SK-N-SH treated with all-trans-retinoic acid at 6 μM for 48 hours (cell line): ENCODE measurements around the gene CDPF1.

Experiments
- ATAC-seq: fragments of 200-7000 bp; cut with Tn5 transposase; 3 replicates; pipeline ENCODE4 v1.9.1; 2020; ENCODE audit warnings: mild to moderate bottlenecking, moderate library complexity
- ARNTL ChIP-seq: fragments of 450-650 bp; formaldehyde crosslinking; IDR thresholded peaks from 2 replicates; pipeline ENCODE4 v1.5.0; 2020; ENCODE audit warnings: low read depth, mild to moderate bottlenecking, moderate library complexity, borderline replicate concordance
- BACH2 ChIP-seq: fragments of 250-450 bp; sonication (Bioruptor Pico); IDR thresholded peaks from 2 replicates; pipeline ENCODE4 v1.9.0; 2021; ENCODE audit warnings: mild to moderate bottlenecking, borderline replicate concordance
- CREB5 ChIP-seq: fragments of 250-450 bp; sonication (Bioruptor Pico); IDR thresholded peaks from 2 replicates; pipeline ENCODE4 v1.5.1; 2020; ENCODE audit warnings: low read depth, mild to moderate bottlenecking, moderate library complexity
- CSDC2 ChIP-seq: fragments of 250-450 bp; sonication (Bioruptor Pico); IDR thresholded peaks from 2 replicates; pipeline ENCODE4 v1.5.0; 2020; ENCODE audit warnings: mild to moderate bottlenecking, moderate library complexity
- CSRNP3 ChIP-seq: fragments of 250-450 bp; sonication (Bioruptor Pico); IDR thresholded peaks from 2 replicates; pipeline ENCODE4 v1.5.1; 2021; ENCODE audit warnings: mild to moderate bottlenecking, moderate library complexity
- ESRRG ChIP-seq: fragments of 250-450 bp; sonication (Bioruptor Pico); IDR thresholded peaks from 2 replicates; pipeline ENCODE4 v1.6.1; 2021; ENCODE audit warnings: mild to moderate bottlenecking
- ISL1 ChIP-seq: fragments of 250-450 bp; sonication (Bioruptor Pico); IDR thresholded peaks from 2 replicates; pipeline ENCODE4 v2.1.2; 2022; ENCODE audit warnings: mild to moderate bottlenecking, moderate library complexity
- OSR1 ChIP-seq: fragments of 250-450 bp; sonication (Bioruptor Pico); IDR thresholded peaks from 2 replicates; pipeline ENCODE4 v1.8.0; 2022; ENCODE audit warnings: moderate library complexity, mild to moderate bottlenecking, inconsistent platforms
- PATZ1 ChIP-seq: fragments of 250-450 bp; sonication (Bioruptor Pico); IDR thresholded peaks from 2 replicates; pipeline ENCODE4 v1.8.0; 2020; ENCODE audit warnings: mild to moderate bottlenecking, moderate library complexity, borderline replicate concordance
- POU6F1 ChIP-seq: fragments of 250-450 bp; sonication (Bioruptor Pico); IDR thresholded peaks from 2 replicates; pipeline ENCODE4 v1.8.0; 2021; ENCODE audit warnings: low read depth, mild to moderate bottlenecking, moderate library complexity, borderline replicate concordance
- PPARA ChIP-seq: fragments of 250-450 bp; sonication (Bioruptor Pico); IDR thresholded peaks from 2 replicates; pipeline ENCODE4 v1.5.0; 2020; ENCODE audit warnings: mild to moderate bottlenecking, borderline replicate concordance
- RARB ChIP-seq: fragments of 250-450 bp; sonication (Bioruptor Pico); IDR thresholded peaks from 2 replicates; pipeline ENCODE4 v1.8.0; 2021; ENCODE audit warnings: mild to moderate bottlenecking, moderate library complexity
- SNAI2 ChIP-seq: fragments of 250-450 bp; sonication (Bioruptor Pico); IDR thresholded peaks from 2 replicates; pipeline ENCODE4 v1.5.0; 2020; ENCODE audit warnings: mild to moderate bottlenecking, moderate library complexity
- TCF4 ChIP-seq: fragments of 250-450 bp; sonication (Bioruptor Pico); IDR thresholded peaks from 2 replicates; pipeline ENCODE4 v1.8.0; 2021; ENCODE audit warnings: mild to moderate bottlenecking, moderate library complexity, borderline replicate concordance
- TOX ChIP-seq: fragments of 250-450 bp; sonication (Bioruptor Pico); IDR thresholded peaks from 2 replicates; pipeline ENCODE4 v1.8.0; 2021; ENCODE audit warnings: mild to moderate bottlenecking, moderate library complexity, borderline replicate concordance
- TSHZ2 ChIP-seq: fragments of 250-450 bp; sonication (Bioruptor Pico); IDR thresholded peaks from 2 replicates; pipeline ENCODE4 v1.5.0; 2020; ENCODE audit warnings: mild to moderate bottlenecking, moderate library complexity
- ZC3H10 ChIP-seq: fragments of 250-450 bp; sonication (Bioruptor Pico); IDR thresholded peaks from 2 replicates; pipeline ENCODE4 v1.5.1; 2021; ENCODE audit warnings: mild to moderate bottlenecking, moderate library complexity
- ZFP3 ChIP-seq: fragments of 250-450 bp; sonication (Bioruptor Pico); IDR thresholded peaks from 2 replicates; pipeline ENCODE4 v1.5.0; 2020; ENCODE audit warnings: mild to moderate bottlenecking, moderate library complexity
- ZFP30 ChIP-seq: fragments of 450-650 bp; formaldehyde crosslinking; IDR thresholded peaks from 2 replicates; pipeline ENCODE4 v1.5.0; 2022; ENCODE audit warnings: mild to moderate bottlenecking, moderate library complexity
- ZNF565 ChIP-seq: fragments of 450-650 bp; formaldehyde crosslinking; conservative IDR thresholded peaks from 2 replicates; pipeline ENCODE4 v1.5.0; 2020; ENCODE audit warnings: low read depth, mild to moderate bottlenecking, moderate library complexity
- ZNF70 ChIP-seq: fragments of 450-650 bp; formaldehyde crosslinking; IDR thresholded peaks from 2 replicates; pipeline ENCODE4 v1.5.0; 2020; ENCODE audit warnings: mild to moderate bottlenecking, moderate library complexity

The CDPF1 gene

GRCh38 chr22:46274381-46274780 is 24.3 kb upstream of the CDPF1 start:
- no peak for TF ChIP-seq ZFP30 (CRISPR knock-in tag)
- no peak for TF ChIP-seq BACH2 (CRISPR knock-in tag)
- TF ChIP-seq TCF4 (CRISPR knock-in tag) = no peak
- TF ChIP-seq POU6F1 (CRISPR knock-in tag) = no peak
- no peak for TF ChIP-seq RARB
- no peak for TF ChIP-seq ZFP3 (CRISPR knock-in tag)
- no peak for TF ChIP-seq ZC3H10 (CRISPR knock-in tag)
- no peak for TF ChIP-seq ARNTL (CRISPR knock-in tag)
- no peak for TF ChIP-seq CSDC2 (CRISPR knock-in tag)
- TF ChIP-seq ESRRG = no peak

GRCh38 chr22:46273432-46274148 is 23.5 kb upstream of the CDPF1 start:
- ATAC-seq = no peak
- TF ChIP-seq ISL1 (CRISPR knock-in tag) (no peak), ZFP30 (CRISPR knock-in tag) (no peak), CREB5 (CRISPR knock-in tag) (no peak), CSRNP3 (no peak), PATZ1 (no peak)

More at GRCh38 chr22:46274381-46274780, 24.3 kb upstream of the CDPF1 start:
- ATAC-seq = no peak

GRCh38 chr22:46272762-46273431 is 22.8 kb upstream of the CDPF1 start:
- ATAC-seq = no peak
- no peak for TF ChIP-seq ESRRG

- no peak for ATAC-seq
- TF ChIP-seq RARB (no peak), ZNF565 (no peak), ZFP3 (CRISPR knock-in tag) (no peak), CSDC2 (CRISPR knock-in tag) (no peak), ISL1 (CRISPR knock-in tag) (no peak), ZFP30 (CRISPR knock-in tag) (no peak), ESRRG (no peak), ARNTL (CRISPR knock-in tag) (no peak), TSHZ2 (CRISPR knock-in tag) (no peak), PPARA (CRISPR knock-in tag) (no peak), CSRNP3 (no peak), TCF4 (CRISPR knock-in tag) (no peak), SNAI2 (CRISPR knock-in tag) (no peak), CREB5 (CRISPR knock-in tag) (no peak), TOX (CRISPR knock-in tag) (no peak), ZNF70 (CRISPR knock-in tag) (no peak), OSR1 (CRISPR knock-in tag) (no peak)
Measured at GRCh38 chr22:46272196-46272595, 22.1 kb upstream of the CDPF1 start.
